ENCODE measurements around the gene SNX17.
"Not testable (repeated sequence)": the region's sequence is repeated elsewhere in the genome, so short reads cannot be mapped to it uniquely, and the experiment has no call there.

The SNX17 gene

GRCh38 chr2:27400348-27401135 lies 30.1 kb downstream of the SNX17 start:
- no peak for DNase-seq (ENCODE audit: low spot score)

DNA sequence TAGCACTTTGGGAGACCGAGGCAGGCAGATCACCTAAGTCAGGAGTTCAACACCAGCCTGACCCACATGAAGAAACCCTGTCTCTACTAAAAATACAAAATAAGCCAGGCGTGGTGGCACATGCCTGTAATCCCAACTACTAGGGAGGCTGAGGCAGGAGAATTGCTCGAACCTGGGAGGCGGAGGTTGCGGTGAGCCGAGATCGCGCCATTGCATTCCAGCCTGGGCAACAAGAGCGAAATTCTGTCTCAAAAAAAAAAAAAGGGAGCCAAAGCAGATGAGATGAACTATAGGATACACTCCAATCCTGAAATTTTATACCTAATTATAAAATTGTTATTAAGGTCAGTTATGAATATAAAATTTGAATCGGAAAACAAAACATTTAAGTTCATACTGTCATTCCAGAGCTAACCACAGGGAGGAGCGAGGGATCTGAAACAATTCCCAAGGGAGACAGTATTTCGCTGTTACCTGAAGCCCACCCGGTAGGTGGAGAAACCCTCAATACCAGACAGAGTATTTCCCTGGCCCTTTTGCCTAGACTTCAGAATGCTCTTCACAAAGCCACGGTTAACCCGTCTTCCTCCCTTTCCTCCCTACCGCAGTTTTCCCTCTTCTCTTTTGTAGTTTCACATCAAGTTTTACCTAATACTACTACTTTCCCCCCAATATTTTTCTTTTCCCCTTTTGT lies 37.5 kb downstream of the SNX17 start:
- peak; percentile 64 for DNase-seq (ENCODE audit: low spot score)

GRCh38 chr2:27408601-27409320 lies 38.3 kb downstream of the SNX17 start:
- peak; percentile 41 for DNase-seq (ENCODE audit: low spot score)

GRCh38 chr2:27409321-27410073 lies 39.1 kb downstream of the SNX17 start, which contains the start of gene PPM1G:
Gene PPM1G, minus strand, starts transcription at chr2:27409591. Its CDS starts 169 bp downstream, at chr2:27409422.
- DNase-seq (ENCODE audit: low spot score): peak; percentile 92

GRCh38 chr2:27412419-27413152 lies 42.2 kb downstream of the SNX17 start:
- no peak for DNase-seq (ENCODE audit: low spot score)

- no peak for DNase-seq (ENCODE audit: low spot score)
These were observed 45.7 kb downstream of the SNX17 start for GRCh38 chr2:27416151-27416550.

- DNase-seq (ENCODE audit: low spot score): no peak
These were observed 50.6 kb downstream of the SNX17 start for GRCh38 chr2:27420996-27421395.

- no peak for DNase-seq (ENCODE audit: low spot score)
These were observed 51.3 kb downstream of the SNX17 start for GRCh38 chr2:27421660-27422250.

- no peak for DNase-seq (ENCODE audit: low spot score)
These were observed 52.5 kb downstream of the SNX17 start for GRCh38 chr2:27422958-27423357.

DNA sequence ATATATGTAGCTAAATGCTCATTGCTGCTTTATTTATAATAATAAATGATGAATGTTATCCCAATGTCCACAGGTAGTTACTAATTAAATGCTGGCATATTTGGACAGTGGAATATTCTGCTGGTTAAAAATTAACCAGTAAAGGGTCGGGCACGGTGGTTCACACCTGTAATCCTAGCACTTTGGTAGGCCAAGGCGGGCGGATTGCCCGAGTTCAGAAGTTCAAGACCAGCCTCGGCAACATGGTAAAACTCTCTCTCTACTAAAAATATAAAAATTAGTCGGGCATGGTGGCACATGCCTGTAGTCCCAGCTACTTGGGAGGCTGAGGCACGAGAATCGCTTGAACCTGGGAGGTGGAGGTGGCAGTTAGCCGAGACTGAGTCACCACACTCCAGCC lies 54.6 kb downstream of the SNX17 start:
- DNase-seq (ENCODE audit: low spot score): not testable (repeated sequence)

All from kidney capillary endothelial cell (primary cell).